ENCODE results near the gene GRHL1.

GRCh38 chr2:10001586-10001985 lies 50.1 kb downstream of the GRHL1 start:
- no peak for TF ChIP-seq CTCF (IDR thresholded peaks at IDR 0.05 in 8 of 11, conservative IDR thresholded peaks at IDR 0.05 in 3 of 11)
- TF ChIP-seq POLR2AphosphoS5 (IDR thresholded peaks at IDR 0.05) = no peak
